Lung microvascular endothelial cell (primary cell): Measurements from ENCODE around the gene CHAF1A. TPM values are rescaled to one million over a fixed set of nuclear protein-coding genes. Genes with fewer than 3 reads are reported as not detected.

Source experiments
- DNase-seq, 2 donors: peaks; one replicate each; pipeline versions ENCODE4 v3.0.0 to v3.0.0-alpha.2; 2010; ENCODE audit warnings: low read depth in 2 of 2
- total RNA-seq: library from RNA; depleted of rRNA; stranded (reverse); fragments of >200 nt; gene quantifications from 2 replicates; pipeline ENCODE4 v1.2.1, GENCODE V29; 2014

CHAF1A gene
- total RNA-seq, 1 donor from 2014 or later: 3.6 TPM

DNA sequence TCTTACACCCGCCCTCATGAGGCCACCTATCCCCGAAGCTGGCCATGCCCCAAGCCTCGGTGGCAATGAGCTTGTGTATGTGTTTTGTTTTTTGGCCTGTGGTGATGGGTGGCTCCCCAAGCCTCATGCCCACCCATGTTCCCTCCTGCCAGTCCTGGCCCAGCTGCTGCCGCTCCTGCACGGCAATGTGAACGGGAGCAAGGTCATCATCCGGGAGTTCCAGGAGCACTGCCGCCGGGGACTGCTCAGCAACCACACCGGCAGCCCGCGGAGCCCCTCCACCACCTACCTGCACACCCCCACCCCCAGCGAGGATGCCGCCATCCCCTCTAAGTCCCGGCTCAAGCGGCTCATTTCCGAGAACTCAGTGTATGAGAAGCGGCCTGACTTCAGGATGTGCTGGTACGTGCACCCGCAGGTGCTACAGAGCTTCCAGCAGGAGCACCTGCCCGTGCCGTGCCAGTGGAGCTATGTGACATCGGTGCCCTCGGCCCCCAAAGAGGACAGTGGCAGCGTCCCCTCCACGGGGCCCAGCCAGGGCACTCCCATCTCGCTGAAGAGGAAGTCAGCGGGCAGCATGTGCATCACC, 30.6 kb downstream of the CHAF1A start:
- no peak for DNase-seq

DNA sequence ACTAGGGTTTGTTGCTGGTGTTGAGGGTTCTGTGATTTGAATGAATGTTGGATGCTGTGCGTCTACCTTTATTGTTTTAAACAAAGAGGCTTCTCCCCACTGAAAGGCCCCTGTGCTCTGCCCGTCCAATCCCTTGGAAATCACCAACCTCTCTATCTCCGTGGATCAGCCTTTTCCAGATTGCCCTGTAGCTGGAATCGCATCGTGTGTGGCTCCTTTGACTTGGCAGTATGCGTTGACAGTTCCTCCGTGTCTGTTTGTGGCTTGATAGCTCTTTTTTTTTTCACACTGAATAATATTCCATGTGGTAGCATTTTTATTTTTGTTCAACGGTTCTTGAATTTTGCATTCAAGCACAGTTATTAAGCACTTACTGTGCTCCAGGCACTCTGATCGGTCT, 32.0 kb downstream of the CHAF1A start:
- DNase-seq: no peak

DNA sequence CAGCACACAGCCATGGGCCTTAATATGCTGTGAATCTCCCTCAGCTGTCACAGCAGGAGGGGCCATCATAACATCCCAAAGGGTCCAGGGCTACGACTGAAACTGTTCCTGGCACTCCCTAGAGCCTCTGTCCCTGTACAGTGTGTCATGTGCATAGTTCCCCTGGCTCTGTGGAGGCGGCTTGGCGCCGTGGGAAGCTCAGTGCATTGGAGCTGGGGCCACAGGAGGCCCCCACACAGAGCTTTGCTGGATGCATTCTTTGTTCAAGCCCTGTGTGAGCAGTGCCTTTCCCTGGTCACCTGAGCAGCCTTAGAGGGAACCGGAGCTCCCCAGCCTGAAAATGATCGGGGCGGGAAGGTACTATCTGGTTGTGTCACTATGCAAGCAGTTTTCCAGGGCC, 33.8 kb downstream of the CHAF1A start:
- no peak for DNase-seq

DNA sequence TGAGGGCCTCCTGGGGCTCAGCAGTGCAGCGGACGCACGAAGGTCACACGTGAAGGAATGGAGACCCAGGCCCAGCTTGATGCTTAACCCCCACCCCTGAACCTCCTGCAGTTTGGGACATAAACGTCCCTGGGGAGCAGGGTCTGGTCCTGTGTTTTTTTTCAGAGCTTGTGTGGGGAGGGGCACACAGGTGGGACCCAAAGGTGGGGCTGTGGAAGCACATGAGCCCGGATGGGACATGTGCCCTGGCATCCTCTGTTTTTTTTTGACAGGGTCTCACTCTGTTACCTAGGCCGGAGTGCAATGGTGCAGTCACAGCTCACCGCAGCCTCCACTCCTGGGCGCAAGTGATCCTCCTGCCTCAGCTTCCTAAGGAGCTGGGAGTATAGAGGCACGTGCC, 34.7 kb downstream of the CHAF1A start:
- DNase-seq: no peak

DNA sequence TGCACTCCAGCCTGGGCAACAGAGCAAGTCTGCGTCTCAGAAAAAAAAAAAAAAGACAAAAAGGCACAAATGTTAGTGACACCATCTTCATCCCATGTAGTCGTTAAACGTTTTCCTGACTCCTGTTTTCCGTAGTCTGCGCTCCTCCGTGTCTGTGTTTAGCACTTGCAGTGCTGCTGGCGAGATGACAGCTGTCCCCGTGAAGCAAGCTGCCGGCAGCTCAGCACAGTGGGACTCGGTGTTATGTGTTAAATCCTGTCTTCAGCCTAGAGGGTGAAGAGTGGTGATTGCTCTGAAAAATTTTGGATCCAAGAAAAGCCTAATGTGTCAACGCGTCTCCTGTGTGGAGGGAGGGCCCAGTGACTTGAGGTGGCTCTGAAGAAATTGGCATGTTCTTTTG, 36.8 kb downstream of the CHAF1A start:
- no peak for DNase-seq

DNA sequence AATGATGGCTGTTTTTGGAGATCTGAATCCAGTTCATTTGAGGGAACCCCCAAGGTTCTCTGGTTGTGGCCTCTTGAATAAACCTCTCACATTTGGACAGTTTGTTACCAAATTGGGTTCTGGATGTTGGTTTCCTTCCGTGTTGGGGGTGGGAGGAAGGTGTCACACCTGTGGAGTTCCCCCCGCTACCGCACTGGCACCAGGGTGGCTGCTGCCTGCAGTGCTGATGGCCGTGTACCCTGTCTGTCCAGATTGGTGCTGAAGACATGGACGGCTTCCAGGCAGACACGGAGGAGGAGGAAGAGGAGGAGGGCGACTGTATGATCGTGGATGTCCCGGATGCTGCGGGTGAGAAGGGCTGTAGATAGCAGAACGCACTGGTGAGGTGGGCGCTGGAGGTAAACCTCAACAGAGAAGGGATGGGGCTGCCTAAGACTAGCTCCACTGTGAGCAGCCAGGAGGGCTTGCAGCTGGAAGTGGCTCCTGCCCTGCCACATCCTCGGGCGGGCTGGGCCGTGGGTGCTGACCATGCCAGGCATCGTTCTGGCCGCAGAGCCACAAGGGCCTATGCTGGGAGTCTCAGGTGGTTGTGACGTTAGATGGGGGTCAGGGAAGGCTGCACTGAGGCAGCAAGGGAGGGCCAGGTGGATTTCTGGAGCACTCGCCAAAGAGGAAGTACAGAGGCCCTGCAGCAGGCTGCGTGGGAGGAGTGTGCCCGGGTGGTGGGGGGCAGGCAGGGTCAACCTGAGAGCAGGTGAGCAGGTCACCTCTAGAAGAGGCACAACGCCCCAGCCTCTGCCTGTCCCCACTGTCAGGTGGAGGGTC, 39.8 kb downstream of the CHAF1A start:
- no peak for DNase-seq

DNA sequence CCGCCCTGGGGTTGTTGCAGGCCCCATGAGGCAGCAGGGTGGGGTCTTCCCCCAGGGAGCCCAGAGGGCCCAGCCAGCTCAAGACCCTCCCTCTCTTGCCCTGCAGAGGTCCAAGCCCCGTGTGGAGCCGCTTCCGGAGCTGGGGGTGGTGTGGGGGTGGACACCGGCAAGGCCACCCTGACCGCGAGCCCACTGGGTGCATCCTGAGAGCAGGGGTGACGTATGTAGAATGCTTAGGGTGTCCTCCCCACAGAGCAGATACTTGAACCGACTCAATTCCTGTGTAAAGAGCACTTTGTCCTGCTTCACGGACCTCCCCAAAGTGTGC, 40.3 kb downstream of the CHAF1A start:
- no peak for DNase-seq

DNA sequence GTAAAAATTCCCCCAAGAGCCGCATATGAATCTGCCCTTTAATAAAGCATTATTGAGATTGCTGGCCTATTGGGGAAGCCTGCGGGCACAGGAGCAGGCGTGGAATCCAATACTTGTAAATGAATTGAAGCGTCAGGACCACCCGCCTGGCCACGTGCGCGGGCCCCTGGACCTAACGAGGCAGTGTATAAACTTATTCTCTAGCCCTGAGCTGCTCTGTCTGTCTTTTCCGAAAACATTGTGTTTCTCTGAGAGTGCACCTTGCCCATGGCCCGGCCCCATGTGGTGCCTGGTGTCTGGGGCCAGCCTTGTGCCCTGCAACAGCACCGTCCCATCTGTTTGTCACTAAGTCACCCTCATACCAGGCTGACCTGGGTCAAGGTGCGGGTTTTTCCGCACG, 40.7 kb downstream of the CHAF1A start:
- no peak for DNase-seq

DNA sequence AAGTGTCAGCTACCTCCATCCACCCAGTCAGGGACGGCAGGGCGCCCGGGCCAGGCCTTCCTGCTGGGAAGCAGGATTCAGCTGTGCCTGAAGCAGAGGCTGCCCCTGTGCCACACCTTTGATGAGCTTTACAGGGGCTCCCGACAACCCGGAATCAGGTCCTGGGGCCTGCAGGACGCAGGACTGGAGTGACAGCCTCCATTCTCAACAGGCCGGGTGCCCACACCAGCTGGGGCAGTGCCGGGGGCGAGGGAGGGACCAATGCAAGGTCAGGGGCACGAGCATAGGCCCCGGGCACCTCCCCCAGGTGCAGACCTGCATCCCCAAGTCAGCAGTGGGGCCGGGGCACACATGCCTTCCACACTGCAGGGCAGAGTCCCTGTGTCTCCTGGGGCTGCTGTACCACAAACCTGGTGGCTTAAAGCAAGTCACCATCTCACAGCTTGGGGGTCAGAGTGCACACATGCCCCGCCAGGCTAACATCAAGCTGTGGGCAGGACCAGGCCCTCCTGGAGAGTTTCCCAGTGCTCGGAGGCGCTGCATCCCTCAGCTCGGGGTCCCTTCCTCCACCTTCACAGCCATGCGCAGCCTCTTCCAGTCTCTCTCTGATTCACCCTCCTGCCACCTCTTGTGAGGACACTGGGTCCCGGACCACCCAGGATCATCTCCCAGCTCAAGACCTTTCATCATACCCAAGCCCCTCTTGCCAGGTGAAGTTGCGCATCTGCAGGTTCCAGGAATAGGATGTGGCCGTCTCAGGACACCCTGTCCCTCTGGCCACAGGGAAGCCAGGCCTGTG, 41.7 kb downstream of the CHAF1A start:
- no peak for DNase-seq

DNA sequence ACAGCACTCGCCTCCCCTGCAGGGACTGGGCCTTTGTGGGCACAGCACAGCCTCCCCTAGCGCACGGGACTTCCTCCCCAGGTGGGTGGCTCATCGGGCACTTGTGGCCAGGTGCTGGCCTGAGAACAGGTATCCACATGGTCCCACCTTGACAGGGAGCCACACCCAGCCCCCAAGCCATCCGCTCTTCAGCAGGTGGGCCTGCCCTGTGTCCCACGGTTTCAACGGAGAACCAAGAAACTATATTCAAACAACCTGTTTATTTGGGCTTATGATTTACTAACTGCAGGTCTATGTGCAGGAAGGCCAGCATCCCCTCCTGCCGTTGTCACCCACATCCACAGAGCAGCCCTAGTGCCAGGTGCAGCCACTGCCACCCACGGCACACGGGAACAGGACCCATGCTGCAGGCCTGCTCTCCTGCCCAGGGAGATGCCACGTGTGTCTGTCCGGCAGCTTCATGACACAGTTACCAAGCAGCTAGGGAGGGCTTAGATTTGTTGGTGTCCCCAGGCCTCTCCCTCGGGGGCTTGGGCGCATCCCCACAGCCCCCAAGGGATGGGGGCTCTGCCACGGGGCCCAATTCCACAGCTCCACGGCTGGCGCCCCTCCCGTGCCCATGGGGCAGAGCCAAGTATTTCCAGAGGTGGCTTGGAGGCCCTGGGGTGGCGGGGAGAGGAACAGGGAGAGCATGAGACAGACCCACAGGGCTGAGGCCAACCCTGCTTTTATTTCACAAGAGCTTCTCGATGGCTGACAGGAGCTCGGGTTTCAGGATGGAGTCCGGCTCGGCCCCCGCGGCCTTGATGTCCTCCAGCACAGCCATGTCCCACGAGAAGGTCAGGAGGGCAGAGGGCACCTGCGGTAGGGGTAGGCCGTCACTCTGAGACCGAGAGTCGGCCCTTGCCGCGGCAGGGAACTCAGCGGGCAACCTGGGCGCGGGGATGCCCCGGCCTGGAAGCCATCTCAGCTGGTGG, 42.6 kb downstream of the CHAF1A start:
- DNase-seq: no peak

DNA sequence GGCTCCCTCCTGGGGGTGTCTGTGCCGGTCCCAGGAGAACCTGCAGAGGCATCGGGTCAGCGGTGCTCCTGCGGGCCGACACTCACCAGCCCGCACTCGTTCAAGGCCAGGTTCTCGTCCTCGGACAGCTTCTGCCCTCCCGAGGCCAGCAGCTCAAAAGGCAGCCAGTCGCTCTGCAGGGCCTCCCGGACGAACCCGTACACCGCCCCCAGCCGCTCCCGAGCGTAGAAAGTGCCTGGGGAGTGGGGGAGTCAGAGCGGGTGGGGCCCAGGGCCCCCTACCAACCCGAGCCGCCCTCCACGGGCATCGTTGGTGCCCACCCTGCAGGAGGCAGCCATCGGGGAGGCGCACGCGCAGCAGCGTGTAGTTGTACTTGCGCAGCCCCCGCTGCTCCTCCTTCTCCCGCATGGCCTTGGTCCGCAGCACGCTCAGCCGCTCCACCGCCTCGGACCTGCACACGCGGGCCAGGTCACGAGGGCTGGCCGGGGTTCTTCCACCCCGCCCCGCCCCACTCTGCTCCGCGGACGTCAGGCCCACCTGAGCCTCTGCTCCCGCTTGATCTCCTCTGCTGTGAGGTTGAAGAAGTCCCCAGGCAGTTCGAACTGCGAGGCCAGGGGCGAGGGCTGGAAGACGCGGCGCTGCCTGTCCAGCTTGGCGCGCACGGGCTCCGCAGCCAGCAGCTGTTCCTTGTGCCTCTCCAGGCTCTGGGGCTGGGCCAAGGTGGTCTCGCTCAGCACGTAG, 43.7 kb downstream of the CHAF1A start:
- no peak for DNase-seq

DNA sequence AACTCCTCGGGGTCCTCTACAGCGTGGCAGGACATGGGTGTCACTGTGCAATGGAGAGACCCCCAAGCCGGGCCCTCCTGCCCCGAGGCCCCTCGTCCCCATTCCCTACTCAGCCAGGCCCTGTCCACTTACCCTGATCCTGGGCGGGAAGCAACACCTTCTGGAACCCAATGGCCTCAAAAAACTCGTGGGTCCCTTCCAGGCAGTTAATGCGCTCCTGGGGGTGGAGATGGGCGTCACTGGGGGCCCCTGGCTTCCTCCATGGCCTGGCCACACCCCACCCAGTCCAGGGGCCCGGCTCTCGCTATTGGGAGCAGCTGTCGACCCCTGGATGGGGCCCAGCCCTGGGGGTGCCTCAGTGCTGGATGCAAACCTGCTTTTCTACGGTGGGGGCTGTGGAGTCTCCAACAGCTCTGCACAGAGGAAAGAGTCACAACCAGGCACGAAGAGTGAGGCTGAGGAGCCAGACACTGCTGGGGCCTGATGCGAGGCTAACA, 44.3 kb downstream of the CHAF1A start:
- no peak for DNase-seq

DNA sequence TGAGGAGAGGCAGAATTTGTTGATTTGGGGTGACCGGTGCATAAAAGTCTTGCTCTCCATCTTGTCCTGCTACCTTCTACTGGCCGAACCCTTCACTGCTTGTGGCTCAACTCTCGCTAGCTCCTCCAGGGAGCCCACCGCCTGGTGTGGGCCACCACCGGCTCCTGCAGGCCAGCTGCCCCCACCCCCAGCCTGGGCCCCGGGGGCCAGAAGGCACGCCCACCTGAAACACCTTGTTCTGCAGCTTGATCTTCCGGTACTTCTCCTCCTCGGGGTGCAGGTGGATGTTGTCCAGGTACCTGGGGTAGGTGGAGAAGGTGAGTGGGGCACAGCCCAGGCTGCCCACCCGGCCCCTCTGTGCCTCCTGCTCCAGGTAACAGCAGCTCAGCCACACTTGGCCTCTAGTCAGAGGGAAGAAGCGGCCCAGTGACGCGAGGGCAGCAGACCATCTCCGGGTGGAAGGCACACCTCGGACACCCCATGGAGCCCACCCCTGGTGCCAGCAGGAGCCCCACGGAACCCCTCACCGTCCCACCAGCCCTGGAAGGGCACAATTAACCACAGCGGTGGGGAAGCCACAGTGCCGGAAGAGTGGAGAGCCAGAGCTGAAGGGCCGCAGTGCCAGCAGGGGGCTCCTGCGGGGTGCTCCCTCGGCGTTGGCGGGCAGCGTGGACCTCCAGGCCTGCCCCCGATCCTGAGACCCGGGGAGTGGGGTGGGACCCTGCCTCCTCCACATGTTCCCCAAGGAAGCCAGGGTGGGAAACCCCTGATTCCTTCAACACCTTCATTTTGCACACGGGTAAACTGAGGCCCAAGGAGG, 45.1 kb downstream of the CHAF1A start:
- no peak for DNase-seq

DNA sequence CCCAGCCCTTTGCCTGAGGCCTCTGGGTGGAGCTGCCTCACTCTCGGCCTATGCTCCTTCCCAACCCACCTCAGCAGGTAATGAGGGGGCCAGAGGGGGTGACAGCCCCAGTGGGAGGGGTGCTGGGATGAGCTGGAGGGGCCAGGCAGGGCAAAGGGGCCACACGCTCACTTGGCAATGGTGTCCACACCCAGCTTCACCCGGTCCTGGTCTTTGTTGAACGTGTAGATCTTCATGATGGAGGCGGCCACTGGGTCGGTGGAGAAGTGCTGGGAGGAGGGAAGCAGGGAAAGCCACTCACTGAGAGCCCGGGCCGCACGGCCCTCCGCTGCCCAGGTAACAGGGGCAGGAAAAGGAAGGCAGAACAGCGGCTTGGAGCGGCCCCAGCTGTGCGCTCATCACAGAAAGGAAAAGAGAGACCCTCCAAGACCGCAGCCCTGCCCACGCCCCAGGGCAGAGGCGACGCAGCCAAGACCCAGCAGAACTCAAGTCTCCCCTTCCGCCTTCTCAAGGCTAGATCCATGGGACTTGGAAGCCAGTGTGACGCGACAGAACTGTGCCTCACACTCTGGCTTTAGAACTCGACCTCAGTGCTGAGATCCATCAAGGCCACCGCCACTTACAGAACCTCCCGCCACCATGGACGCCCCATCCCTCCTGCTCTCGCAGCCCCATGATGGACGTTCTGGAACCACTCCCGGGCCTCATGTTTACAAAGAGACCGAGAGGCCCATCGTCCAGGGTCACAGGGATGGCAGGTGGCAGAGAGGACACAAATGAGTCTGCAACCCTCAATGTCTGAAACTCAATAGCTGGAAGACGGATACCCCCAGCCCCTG, 45.9 kb downstream of the CHAF1A start:
- no peak for DNase-seq

DNA sequence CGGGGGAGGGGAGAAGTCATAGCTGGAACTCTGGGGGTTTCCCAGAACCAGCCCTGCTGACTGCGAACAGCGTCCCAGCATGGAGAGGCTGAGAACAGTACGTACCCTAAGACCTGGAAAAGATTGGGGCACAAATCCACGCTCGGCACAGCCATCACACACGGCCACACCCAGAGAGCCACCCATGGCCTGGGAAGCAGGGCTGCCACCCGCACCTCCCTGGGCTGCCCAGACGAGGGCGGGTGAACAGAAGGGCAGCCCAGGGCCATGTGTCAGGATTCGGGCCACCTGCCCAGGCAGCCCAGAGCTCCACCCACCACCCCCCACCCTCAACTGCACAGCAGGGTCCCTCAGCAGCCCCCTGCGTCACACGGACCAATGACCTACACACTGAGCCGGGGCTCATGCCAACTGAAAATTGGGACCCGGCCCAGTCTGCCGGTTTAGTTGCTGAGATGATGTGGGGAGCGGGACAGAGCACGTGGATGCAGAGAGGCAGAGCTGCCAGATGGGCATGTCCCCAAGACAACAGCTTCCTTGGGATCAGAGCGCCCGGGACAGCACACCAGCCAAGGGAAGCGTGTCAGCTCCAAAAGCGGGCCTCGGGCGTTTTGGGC, 46.7 kb downstream of the CHAF1A start:
- no peak for DNase-seq

DNA sequence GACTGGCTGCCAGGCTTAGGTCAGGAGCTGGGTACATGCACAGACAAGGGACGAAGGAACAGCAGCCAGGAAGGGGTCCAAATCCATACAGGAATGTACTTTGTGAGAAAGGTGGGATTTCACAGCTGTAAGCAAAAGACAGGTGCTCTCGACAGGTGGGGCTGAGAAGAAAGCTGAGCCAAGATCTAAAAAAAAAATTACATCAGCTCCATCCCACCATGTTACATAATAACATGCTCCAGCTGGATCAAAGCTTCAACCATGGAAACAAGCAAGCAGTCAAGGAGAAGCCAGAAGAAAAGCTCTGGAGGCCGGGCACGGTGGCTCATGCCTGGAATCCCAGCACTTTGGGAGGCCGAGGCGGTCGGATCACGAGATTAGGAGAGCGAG, 47.2 kb downstream of the CHAF1A start:
- DNase-seq: no peak

DNA sequence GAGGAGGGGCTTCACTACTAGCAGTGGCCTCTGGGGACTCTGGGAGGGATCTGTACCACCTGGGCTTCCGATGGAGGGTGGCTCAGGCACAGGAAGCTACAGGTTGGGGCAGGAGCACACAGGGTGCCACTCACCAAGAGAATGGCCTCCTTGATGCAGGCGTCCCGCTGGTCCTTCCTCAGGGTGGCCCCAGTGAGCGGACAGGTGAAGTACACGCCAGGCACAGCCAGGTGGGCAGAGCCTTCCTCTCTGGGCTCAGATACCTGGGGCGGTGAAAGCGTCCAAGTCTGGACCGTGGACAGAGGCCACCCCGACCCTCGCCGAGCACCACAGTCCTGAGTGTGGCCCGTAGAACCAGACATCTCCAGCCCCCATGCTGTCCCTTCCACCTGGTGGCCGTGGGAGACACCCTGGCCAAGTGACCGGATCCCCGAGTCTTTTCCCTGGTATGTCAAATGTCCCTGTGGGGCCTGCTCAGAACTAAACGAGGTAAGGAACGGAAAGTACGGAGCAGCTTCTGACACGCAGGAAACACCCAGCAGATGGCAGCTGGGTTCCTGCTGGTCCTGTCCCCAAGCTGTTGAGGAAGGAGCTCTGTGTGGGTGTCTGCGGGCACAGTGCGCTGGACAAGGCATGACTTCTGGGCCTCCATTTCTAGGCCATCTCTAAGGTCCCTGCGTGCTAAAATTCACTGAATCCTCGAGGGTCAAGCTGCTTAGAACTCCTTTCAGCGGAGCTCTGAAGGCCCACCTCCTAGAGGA, 50.0 kb downstream of the CHAF1A start:
- no peak for DNase-seq
